GM18858 (cell line): ENCODE results near the gene SERGEF.

Experiments used
- ATAC-seq: cut with Tn5 transposase; IDR thresholded peaks from one replicate; pipeline ENCODE4 v1.9.1; 2021; ENCODE audit not compliant: unreplicated experiment

SERGEF gene

GRCh38 chr11:17816232-17816931, 196.5 kb downstream of the SERGEF start:
- no peak for ATAC-seq

- no peak for ATAC-seq
These were observed 198.3 kb downstream of the SERGEF start for GRCh38 chr11:17814546-17814945.

GRCh38 chr11:17813391-17814059, 199.3 kb downstream of the SERGEF start:
- no peak for ATAC-seq

GRCh38 chr11:17812865-17813187, 200.0 kb downstream of the SERGEF start:
- no peak for ATAC-seq

GRCh38 chr11:17812091-17812864, 200.6 kb downstream of the SERGEF start:
- no peak for ATAC-seq

GRCh38 chr11:17811352-17811751, 201.5 kb downstream of the SERGEF start:
- no peak for ATAC-seq

- no peak for ATAC-seq
These were observed 202.1 kb downstream of the SERGEF start for GRCh38 chr11:17810746-17811145.

- no peak for ATAC-seq
These were observed 202.8 kb downstream of the SERGEF start for GRCh38 chr11:17810041-17810440.

GRCh38 chr11:17807034-17807433, 205.8 kb downstream of the SERGEF start:
- no peak for ATAC-seq

GRCh38 chr11:17805873-17806272, 207.0 kb downstream of the SERGEF start:
- no peak for ATAC-seq

GRCh38 chr11:17805043-17805442, 207.8 kb downstream of the SERGEF start:
- ATAC-seq: no peak

- ATAC-seq: no peak
These were observed 209.0 kb downstream of the SERGEF start for GRCh38 chr11:17803754-17804334.

GRCh38 chr11:17802491-17802890, 210.4 kb downstream of the SERGEF start:
- no peak for ATAC-seq

GRCh38 chr11:17801166-17801565, 211.7 kb downstream of the SERGEF start:
- no peak for ATAC-seq

GRCh38 chr11:17799147-17799546, 213.7 kb downstream of the SERGEF start:
- ATAC-seq: no peak

- no peak for ATAC-seq
These were observed 214.1 kb downstream of the SERGEF start for GRCh38 chr11:17798716-17799115.

- ATAC-seq: no peak
These were observed 214.6 kb downstream of the SERGEF start for GRCh38 chr11:17798253-17798652.

- ATAC-seq: no peak
These were observed 216.7 kb downstream of the SERGEF start for GRCh38 chr11:17796154-17796553.

GRCh38 chr11:17794981-17795380, 217.9 kb downstream of the SERGEF start:
- ATAC-seq: no peak

GRCh38 chr11:17793642-17794170, 219.1 kb downstream of the SERGEF start:
- no peak for ATAC-seq

- ATAC-seq: no peak
These were observed 220.7 kb downstream of the SERGEF start for GRCh38 chr11:17792161-17792560.
